Measurements from ENCODE around the gene TRAK1. TPM values are rescaled to one million over a fixed set of nuclear protein-coding genes. Genes with fewer than 3 reads are reported as not detected.

Gene TRAK1
- total RNA-seq, 2 experiments from 2014 or later: 18.3 to 19.1 TPM

DNA sequence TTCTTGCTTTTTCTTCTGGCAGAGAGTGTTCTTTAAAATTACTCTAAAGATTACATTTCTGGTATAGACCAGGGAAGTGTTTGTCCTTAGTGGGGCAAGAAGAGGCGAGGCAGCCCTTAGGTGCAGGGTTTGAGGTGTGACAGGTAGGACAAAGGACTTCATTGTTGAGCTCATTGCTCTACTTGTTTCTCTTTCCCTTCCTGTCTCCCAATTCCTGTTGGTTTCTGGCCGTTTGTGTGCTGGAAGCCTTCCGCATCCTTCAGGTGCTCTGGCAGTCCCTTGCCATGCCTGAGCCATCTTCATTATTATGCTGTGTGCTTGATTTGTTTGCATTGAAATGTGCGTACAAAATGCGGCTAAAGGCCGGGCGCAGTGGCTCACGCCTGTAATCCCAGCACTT is 89.7 kb downstream of the TRAK1 start:
- H3K36me3 Mint-ChIP-seq (ENCODE audit: low read depth): peaks cover 3% of the 10 kb centered on the region
- no peak for DNase-seq
- CTCF ChIA-PET: no interaction called here
- no peak overlapping the region for H3K27ac Mint-ChIP-seq
- no peaks in the 10 kb centered on the region for H3K27me3 Mint-ChIP-seq (ENCODE audit: low read depth)
- H3K4me1 Mint-ChIP-seq (ENCODE audit: low read depth): peaks cover 9% of the 10 kb centered on the region
- H3K4me3 Mint-ChIP-seq: no peak overlapping the region
- no peaks in the 10 kb centered on the region for H3K9me3 Mint-ChIP-seq
- intact Hi-C loops (cut with micrococcal nuclease): no loop called here

- no peaks in the 10 kb centered on the region for H3K27me3 Mint-ChIP-seq (ENCODE audit: low read depth)
- no peaks in the 10 kb centered on the region for H3K9me3 Mint-ChIP-seq
- CTCF ChIA-PET: no interaction called here
- H3K4me3 Mint-ChIP-seq: no peak overlapping the region
- H3K27ac Mint-ChIP-seq: no peak overlapping the region
- peaks cover 3% of the 10 kb centered on the region for H3K36me3 Mint-ChIP-seq (ENCODE audit: low read depth)
- intact Hi-C loops (cut with micrococcal nuclease): no loop called here
- no peak for DNase-seq
- peaks cover 9% of the 10 kb centered on the region for H3K4me1 Mint-ChIP-seq (ENCODE audit: low read depth)
These were observed 91.4 kb downstream of the TRAK1 start for GRCh38 chr3:42182555-42182954.

- no peak overlapping the region for H3K4me3 Mint-ChIP-seq
- no peaks in the 10 kb centered on the region for H3K27me3 Mint-ChIP-seq (ENCODE audit: low read depth)
- no peak overlapping the region for H3K27ac Mint-ChIP-seq
- DNase-seq: no peak
- peaks cover 6% of the 10 kb centered on the region for H3K36me3 Mint-ChIP-seq (ENCODE audit: low read depth)
- H3K4me1 Mint-ChIP-seq (ENCODE audit: low read depth): peaks cover 7% of the 10 kb centered on the region
- no peaks in the 10 kb centered on the region for H3K9me3 Mint-ChIP-seq
- intact Hi-C loops (cut with micrococcal nuclease): no loop called here
- CTCF ChIA-PET: interaction anchor here (1.2 kb wide), 1 partner anchor 10 kb away, joined by 5 read pairs; no protein-coding TSS in a partner anchor
These were observed 93.0 kb downstream of the TRAK1 start for GRCh38 chr3:42183991-42184632.

GRCh38 chr3:42184651-42185443 is 93.7 kb downstream of the TRAK1 start:
- no peak for DNase-seq
- intact Hi-C loops (cut with micrococcal nuclease): no loop called here
- Mint-ChIP-seq H3K27me3 (ENCODE audit: low read depth) (no peaks in the 10 kb centered on the region), H3K4me1 (ENCODE audit: low read depth) (no peaks in the 10 kb centered on the region), H3K27ac (no peak overlapping the region), H3K4me3 (no peak overlapping the region), H3K9me3 (no peaks in the 10 kb centered on the region), H3K36me3 (ENCODE audit: low read depth) (peaks cover 6% of the 10 kb centered on the region)
- CTCF ChIA-PET: interaction anchor here (1.2 kb wide), 1 partner anchor 9 kb away, joined by 5 read pairs; no protein-coding TSS in a partner anchor

DNA sequence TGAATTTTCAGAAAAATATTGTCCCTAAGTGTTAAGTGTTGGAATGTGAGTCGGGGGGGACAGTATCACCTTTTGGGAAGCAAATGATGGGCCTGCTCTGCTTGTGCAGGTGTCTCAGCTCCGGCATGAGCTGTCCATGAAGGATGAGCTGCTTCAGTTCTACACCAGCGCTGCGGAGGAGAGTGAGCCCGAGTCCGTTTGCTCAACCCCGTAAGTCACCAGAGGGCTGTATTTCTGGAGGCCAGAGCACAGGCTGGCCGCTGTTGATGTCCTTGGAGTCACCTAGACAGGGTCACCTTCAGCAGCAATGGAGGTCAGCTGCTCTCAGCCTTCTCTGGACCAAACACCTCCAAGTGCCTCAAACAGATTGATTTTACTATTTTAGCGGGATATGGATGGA is 96.8 kb downstream of the TRAK1 start:
- H3K27me3 Mint-ChIP-seq (ENCODE audit: low read depth): no peaks in the 10 kb centered on the region
- intact Hi-C loops (cut with micrococcal nuclease): no loop called here
- H3K4me1 Mint-ChIP-seq (ENCODE audit: low read depth): peaks cover 6% of the 10 kb centered on the region
- H3K4me3 Mint-ChIP-seq: no peak overlapping the region
- no peaks in the 10 kb centered on the region for H3K9me3 Mint-ChIP-seq
- no peak for DNase-seq
- no peak overlapping the region for H3K27ac Mint-ChIP-seq
- CTCF ChIA-PET: interaction anchor here (0.5 kb wide), 1 partner anchor 1746 kb away, joined by 4 read pairs; no protein-coding TSS in a partner anchor
- H3K36me3 Mint-ChIP-seq (ENCODE audit: low read depth): peaks cover 9% of the 10 kb centered on the region

DNA sequence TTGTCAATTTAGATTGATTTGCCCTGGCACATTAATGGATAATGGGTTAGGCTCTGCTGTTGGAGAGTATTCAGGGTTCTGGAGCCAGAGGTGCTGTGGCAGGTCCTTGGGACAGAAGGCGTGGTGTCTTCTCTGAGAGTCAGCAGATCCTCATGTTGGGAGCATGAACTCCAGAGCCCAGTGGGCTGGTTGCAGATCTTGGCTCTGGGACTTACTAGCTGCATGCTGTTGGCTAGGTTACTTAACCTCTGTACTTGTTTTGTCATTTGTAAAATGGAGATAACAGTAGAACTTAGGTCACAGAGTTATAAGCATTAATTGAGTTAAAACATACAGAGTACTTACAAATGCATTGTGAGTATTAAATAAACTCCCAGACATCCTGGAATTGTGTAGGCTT is 97.2 kb downstream of the TRAK1 start:
- intact Hi-C loops (cut with micrococcal nuclease): no loop called here
- H3K27me3 Mint-ChIP-seq (ENCODE audit: low read depth): no peaks in the 10 kb centered on the region
- no peak for DNase-seq
- peaks cover 6% of the 10 kb centered on the region for H3K4me1 Mint-ChIP-seq (ENCODE audit: low read depth)
- peaks cover 9% of the 10 kb centered on the region for H3K36me3 Mint-ChIP-seq (ENCODE audit: low read depth)
- H3K27ac Mint-ChIP-seq: no peak overlapping the region
- H3K9me3 Mint-ChIP-seq: no peaks in the 10 kb centered on the region
- CTCF ChIA-PET: interaction anchor here (0.5 to 4.0 kb wide), 2 partner anchors 12 to 1746 kb away, joined by 4 to 27 read pairs; no protein-coding TSS in a partner anchor
- no peak overlapping the region for H3K4me3 Mint-ChIP-seq

- CTCF ChIA-PET: interaction anchor here (0.6 to 4.0 kb wide), 7 partner anchors 12 to 452 kb away, joined by 3 to 56 read pairs (median 4); no protein-coding TSS in a partner anchor
- Mint-ChIP-seq H3K27ac (no peak overlapping the region), H3K36me3 (ENCODE audit: low read depth) (peaks cover 10% of the 10 kb centered on the region), H3K9me3 (no peaks in the 10 kb centered on the region), H3K4me3 (no peak overlapping the region), H3K4me1 (ENCODE audit: low read depth) (peaks cover 6% of the 10 kb centered on the region), H3K27me3 (ENCODE audit: low read depth) (no peaks in the 10 kb centered on the region)
- DNase-seq: no peak
- intact Hi-C loops (cut with micrococcal nuclease): no loop called here
These were observed 97.9 kb downstream of the TRAK1 start for GRCh38 chr3:42189001-42189460.

DNA sequence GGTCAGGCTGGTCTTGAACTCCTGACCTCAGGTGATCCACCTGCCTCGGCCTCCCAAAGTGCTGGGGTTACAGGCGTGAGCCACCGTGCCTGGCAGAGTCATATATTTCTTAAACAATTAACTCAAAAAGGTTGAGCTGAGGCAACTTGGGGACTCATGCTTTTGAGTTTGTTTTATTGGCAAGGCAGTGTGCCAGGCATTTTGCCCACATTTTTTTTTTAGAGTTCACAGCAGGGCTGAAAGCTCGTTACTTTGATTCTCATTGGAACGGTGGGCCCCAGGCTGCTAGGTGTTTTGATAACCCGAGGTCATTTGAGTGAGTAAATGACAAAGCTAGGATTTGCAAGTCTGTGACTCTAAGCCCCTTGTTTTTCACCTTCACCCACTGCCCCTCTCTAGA is 98.6 kb downstream of the TRAK1 start:
- peaks cover 6% of the 10 kb centered on the region for H3K4me1 Mint-ChIP-seq (ENCODE audit: low read depth)
- H3K4me3 Mint-ChIP-seq: no peak overlapping the region
- no peaks in the 10 kb centered on the region for H3K9me3 Mint-ChIP-seq
- CTCF ChIA-PET: interaction anchor here (0.6 to 4.0 kb wide), 11 partner anchors 11 to 452 kb away, joined by 3 to 56 read pairs (median 4); no protein-coding TSS in a partner anchor
- H3K27ac Mint-ChIP-seq: no peak overlapping the region
- DNase-seq: no peak
- intact Hi-C loops (cut with micrococcal nuclease): loop anchor here (10.0 kb wide), 1 partner anchor 175 kb away; no protein-coding TSS in a partner anchor
- H3K36me3 Mint-ChIP-seq (ENCODE audit: low read depth): peaks cover 12% of the 10 kb centered on the region
- H3K27me3 Mint-ChIP-seq (ENCODE audit: low read depth): no peaks in the 10 kb centered on the region

GRCh38 chr3:42190701-42191442 is 99.7 kb downstream of the TRAK1 start:
- Mint-ChIP-seq H3K27ac (no peak overlapping the region), H3K36me3 (ENCODE audit: low read depth) (peaks cover 21% of the 10 kb centered on the region)
- CTCF ChIA-PET: interaction anchor here (0.5 to 4.0 kb wide), 40 partner anchors 10 to 796 kb away, joined by 3 to 56 read pairs (median 4); no protein-coding TSS in a partner anchor

GRCh38 chr3:42191443-42191747 is 100.2 kb downstream of the TRAK1 start:
- H3K4me3 Mint-ChIP-seq: no peak overlapping the region
- CTCF ChIA-PET: interaction anchor here (0.5 to 4.0 kb wide), 39 partner anchors 9 to 796 kb away, joined by 3 to 56 read pairs (median 4); no protein-coding TSS in a partner anchor
- H3K36me3 Mint-ChIP-seq (ENCODE audit: low read depth): peaks cover 24% of the 10 kb centered on the region
- intact Hi-C loops (cut with micrococcal nuclease): loop anchor here (1.0 to 10.0 kb wide), 3 partner anchors 73 to 297 kb away; no protein-coding TSS in a partner anchor
- no peaks in the 10 kb centered on the region for H3K9me3 Mint-ChIP-seq
- no peaks in the 10 kb centered on the region for H3K27me3 Mint-ChIP-seq (ENCODE audit: low read depth)
- peaks cover 8% of the 10 kb centered on the region for H3K4me1 Mint-ChIP-seq (ENCODE audit: low read depth)
- H3K27ac Mint-ChIP-seq: no peak overlapping the region
- DNase-seq: no peak

More at GRCh38 chr3:42190701-42191442, 99.7 kb downstream of the TRAK1 start:
- H3K4me1 Mint-ChIP-seq (ENCODE audit: low read depth): peaks cover 8% of the 10 kb centered on the region
- DNase-seq: peak; percentile 83
- intact Hi-C loops (cut with micrococcal nuclease): loop anchor here (1.0 to 10.0 kb wide), 3 partner anchors 73 to 297 kb away; no protein-coding TSS in a partner anchor
- H3K9me3 Mint-ChIP-seq: no peaks in the 10 kb centered on the region
- H3K27me3 Mint-ChIP-seq (ENCODE audit: low read depth): no peaks in the 10 kb centered on the region
- H3K4me3 Mint-ChIP-seq: no peak overlapping the region

DNA sequence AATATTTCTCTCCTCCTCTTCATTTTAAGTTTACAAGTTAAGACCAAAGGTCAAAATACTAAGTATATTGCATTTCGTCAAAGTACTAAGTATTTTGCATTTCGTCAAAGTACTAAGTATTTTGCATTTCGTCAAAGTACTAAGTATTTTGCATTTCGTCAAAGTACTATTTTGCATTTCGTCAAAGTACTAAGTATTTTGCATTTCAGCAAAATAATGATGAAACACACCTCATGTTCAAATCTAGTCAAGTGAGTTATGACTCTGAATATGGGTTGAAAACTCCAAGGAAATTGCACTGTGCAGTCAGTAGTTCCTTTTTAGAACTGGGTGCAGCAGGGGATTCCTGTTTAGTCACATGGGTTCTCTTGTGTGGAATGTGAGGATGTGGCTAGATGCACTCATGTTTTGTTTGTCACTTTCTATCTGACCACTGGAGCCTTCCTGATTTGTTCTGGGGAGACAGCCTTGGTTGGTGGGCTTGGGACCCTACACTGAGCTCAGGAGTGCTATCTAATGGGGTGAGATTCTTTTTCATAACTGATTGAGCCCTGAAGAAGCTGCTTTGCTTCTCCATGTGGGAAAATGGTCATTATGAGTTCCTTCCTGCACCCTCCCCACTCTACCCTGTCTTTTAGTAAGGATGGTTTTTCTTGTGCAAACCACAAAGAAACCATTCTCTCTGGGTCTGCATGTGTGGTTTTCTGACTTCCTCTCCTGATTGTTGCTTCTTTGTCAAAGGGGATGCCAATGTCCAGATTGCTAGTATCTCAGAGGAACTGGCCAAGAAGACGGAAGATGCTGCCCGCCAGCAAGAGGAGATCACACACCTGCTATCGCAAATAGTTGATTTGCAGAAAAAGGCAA is 101.4 kb downstream of the TRAK1 start:
- CTCF ChIA-PET: interaction anchor here (0.6 to 4.0 kb wide), 10 partner anchors 8 to 334 kb away, joined by 3 to 56 read pairs (median 6); no protein-coding TSS in a partner anchor
- Mint-ChIP-seq H3K27me3 (ENCODE audit: low read depth) (no peaks in the 10 kb centered on the region), H3K27ac (no peak overlapping the region), H3K4me3 (no peak overlapping the region), H3K9me3 (no peaks in the 10 kb centered on the region), H3K36me3 (ENCODE audit: low read depth) (peaks cover 25% of the 10 kb centered on the region), H3K4me1 (ENCODE audit: low read depth) (peaks cover 8% of the 10 kb centered on the region)
- DNase-seq: no peak
- intact Hi-C loops (cut with micrococcal nuclease): loop anchor here (10.0 kb wide), 1 partner anchor 178 kb away; no protein-coding TSS in a partner anchor

Measured in activated naive CD4-positive, alpha-beta T cell treated with anti-CD3 and anti-CD28 coated beads for 36 hours (primary cell).